Cardiac muscle cell (in vitro differentiated cells and primary cell): ENCODE data around the gene GATA5. TPM values are rescaled to one million over a fixed set of nuclear protein-coding genes. Genes with fewer than 3 reads are reported as not detected.

Experiments used
- DNase-seq, 2 donors: peaks; one replicate each; pipeline versions ENCODE4 v3.0.0 to v3.0.0-alpha.2; 2010 to 2017; ENCODE audit warnings: low read depth in 1 of 2, low spot score in 1 of 2
- H3K27ac ChIP-seq: fragments of 200-600 bp; sonication (generic); 2 replicates; pipeline ENCODE4 v1.5.1; 2016
- H3K27me3 ChIP-seq: fragments of 200-600 bp; sonication (generic); 2 replicates; pipeline ENCODE4 v1.6.0; 2016; ENCODE audit warnings: control low read depth
- H3K36me3 ChIP-seq: fragments of 200-600 bp; sonication (generic); 2 replicates; pipeline ENCODE4 v1.5.1; 2016; ENCODE audit warnings: control low read depth
- H3K4me1 ChIP-seq: fragments of 200-600 bp; sonication (generic); 2 replicates; pipeline ENCODE4 v1.8.1; 2017; ENCODE audit warnings: low read depth, mild to moderate bottlenecking, mixed run types
- H3K4me3 ChIP-seq: fragments of 200-600 bp; sonication (generic); 2 replicates; pipeline ENCODE4 v1.5.1; 2016; ENCODE audit warnings: mild to moderate bottlenecking
- H3K9me3 ChIP-seq: fragments of 200-600 bp; sonication (generic); 2 replicates; pipeline ENCODE4 v1.5.1; 2017; ENCODE audit warnings: low read depth, mild to moderate bottlenecking, control low read depth
- CTCF ChIP-seq: IDR thresholded peaks from 2 replicates; pipeline ENCODE4 v1.5.1; 2012; ENCODE audit warnings: low read depth, mild to moderate bottlenecking, low read length
- polyA plus RNA-seq: library from polyadenylated mRNA; unstranded; fragments of >200 nt; fragmentation: Nextera tagmentation; extraction: Ambion mirVana; gene quantifications from 2 replicates; pipeline ENCODE4 v1.2.1, GENCODE V29; 2016
- total RNA-seq: library from RNA; depleted of rRNA; stranded (reverse); fragments of >200 nt; gene quantifications from 2 replicates; pipeline ENCODE4 v1.2.3, GENCODE V29; 2016

GATA5 gene
- total and polyA plus RNA-seq, 2 experiments from 2014 or later: 66.8 to 103 TPM

DNA sequence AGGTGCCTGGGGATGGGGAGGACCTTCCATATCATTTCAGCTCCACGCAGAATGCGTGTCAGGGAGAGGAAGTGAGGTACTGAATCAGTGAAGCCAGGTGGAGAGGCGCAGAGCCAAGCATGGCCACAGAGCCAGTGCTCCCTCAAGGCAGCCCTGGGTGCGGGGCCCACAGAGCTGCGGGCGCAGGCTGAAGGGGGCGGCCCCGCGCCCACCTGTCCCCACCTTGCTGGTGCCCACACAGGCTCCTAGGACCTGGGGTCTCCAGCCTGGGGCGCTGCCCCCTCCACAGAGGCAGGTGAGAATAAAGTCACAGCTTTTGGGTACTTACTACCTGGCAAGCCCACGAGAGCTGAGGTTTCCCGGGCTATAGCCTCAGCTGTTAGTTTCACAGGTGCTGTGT, 40.0 kb upstream of the GATA5 start:
- H3K4me1 ChIP-seq: peaks cover 38% of the 10 kb centered on the region
- DNase-seq: no peak
- H3K9me3 ChIP-seq: no peaks in the 10 kb centered on the region
- no peak for TF ChIP-seq CTCF
- no peaks in the 10 kb centered on the region for H3K36me3 ChIP-seq
- H3K27ac ChIP-seq: no peak overlapping the region
- H3K27me3 ChIP-seq: no peaks in the 10 kb centered on the region
- H3K4me3 ChIP-seq: no peak overlapping the region

GRCh38 chr20:62515280-62515679, 39.5 kb upstream of the GATA5 start:
- peaks cover 40% of the 10 kb centered on the region for H3K4me1 ChIP-seq
- H3K36me3 ChIP-seq: no peaks in the 10 kb centered on the region
- H3K4me3 ChIP-seq: no peak overlapping the region
- DNase-seq: no peak
- no peak overlapping the region for H3K27ac ChIP-seq
- H3K27me3 ChIP-seq: no peaks in the 10 kb centered on the region
- H3K9me3 ChIP-seq: no peaks in the 10 kb centered on the region
- TF ChIP-seq CTCF: no peak

GRCh38 chr20:62513991-62514390, 38.2 kb upstream of the GATA5 start:
- no peaks in the 10 kb centered on the region for H3K27me3 ChIP-seq
- DNase-seq: no peak
- TF ChIP-seq CTCF: no peak
- H3K9me3 ChIP-seq: no peaks in the 10 kb centered on the region
- peaks cover 40% of the 10 kb centered on the region for H3K4me1 ChIP-seq
- peak overlapping the region; percentile 88 for H3K27ac ChIP-seq
- no peak overlapping the region for H3K4me3 ChIP-seq
- H3K36me3 ChIP-seq: no peaks in the 10 kb centered on the region

- DNase-seq: peak in 1 of 2 donors; percentile 83
- Histone ChIP-seq H3K36me3 (no peaks in the 10 kb centered on the region), H3K4me3 (no peak overlapping the region), H3K27ac (peak overlapping the region; percentile 88), H3K27me3 (no peaks in the 10 kb centered on the region), H3K4me1 (peaks cover 51% of the 10 kb centered on the region), H3K9me3 (no peaks in the 10 kb centered on the region)
- TF ChIP-seq CTCF: no peak
Observed at GRCh38 chr20:62511915-62512610, 36.3 kb upstream of the GATA5 start.

DNA sequence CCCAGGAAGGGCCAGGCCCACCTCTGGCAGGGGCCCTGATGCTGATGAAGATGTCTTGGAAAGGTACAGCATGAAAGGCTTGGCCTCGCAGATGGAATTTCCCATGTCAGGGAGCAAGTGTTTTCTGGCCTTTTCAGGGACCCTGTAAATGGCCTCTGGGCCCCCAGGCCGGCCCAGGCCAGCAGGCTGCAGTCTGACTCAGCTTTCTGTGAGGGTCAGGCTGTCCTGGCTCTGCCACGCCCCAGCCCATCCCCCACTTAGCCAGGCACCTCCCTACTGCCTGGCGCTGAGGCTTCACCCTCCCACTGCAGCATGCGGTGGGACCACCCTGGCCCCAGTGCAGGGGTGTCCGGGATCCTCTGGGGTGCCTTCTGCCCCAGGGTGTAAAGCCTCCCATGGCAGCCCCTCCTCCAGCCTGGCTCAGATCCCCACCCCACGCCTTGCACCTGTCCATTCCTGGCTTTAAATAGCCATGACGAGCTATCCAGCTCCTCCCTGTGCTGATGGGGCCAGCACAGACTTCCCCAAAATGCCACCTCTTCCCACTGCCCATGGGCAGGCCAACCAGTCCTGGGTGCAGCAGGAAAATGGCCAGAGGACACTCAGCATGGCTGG, 35.6 kb upstream of the GATA5 start:
- no peak for DNase-seq
- H3K4me1 ChIP-seq: peaks cover 52% of the 10 kb centered on the region
- TF ChIP-seq CTCF: no peak
- no peaks in the 10 kb centered on the region for H3K27me3 ChIP-seq
- H3K27ac ChIP-seq: peak overlapping the region; percentile 88
- H3K36me3 ChIP-seq: no peaks in the 10 kb centered on the region
- H3K4me3 ChIP-seq: no peak overlapping the region
- no peaks in the 10 kb centered on the region for H3K9me3 ChIP-seq
